Mesenchymal stem cell (in vitro differentiated cells and primary cell): ENCODE data around the gene ANKRD12.
A peak's percentile ranks its signal among the peaks of the same experiment; 100 is the strongest.

Experiments used
- DNase-seq: peaks from one replicate; pipeline ENCODE4 v3.0.0-alpha.2; 2013
- H2AFZ ChIP-seq: one replicate; pipeline ENCODE4 v1.6.1; 2013; ENCODE audit warnings: low read depth, mild to moderate bottlenecking, control low read depth, inconsistent platforms, low read length, moderate library complexity
- H2AK5ac ChIP-seq: 2 replicates; pipeline ENCODE4 v1.6.1; 2013; ENCODE audit warnings: low read length, moderate library complexity, mild to moderate bottlenecking, inconsistent platforms; ENCODE audit not compliant: severe bottlenecking
- H2BK120ac ChIP-seq: one replicate; pipeline ENCODE4 v1.6.1; 2013; ENCODE audit warnings: low read depth, mild to moderate bottlenecking, inconsistent platforms, low read length, moderate library complexity
- H2BK12ac ChIP-seq, 2 experiments: one replicate each; pipeline ENCODE4 v1.6.1; 2013; ENCODE audit warnings: inconsistent platforms in 2 of 2, low read length in 2 of 2, mild to moderate bottlenecking in 2 of 2, moderate library complexity in 2 of 2, control low read depth in 1 of 2
- H2BK15ac ChIP-seq: one replicate; pipeline ENCODE4 v1.6.1; 2013; ENCODE audit warnings: mild to moderate bottlenecking, low read depth, inconsistent platforms; ENCODE audit not compliant: poor library complexity, severe bottlenecking
- H2BK5ac ChIP-seq: 2 replicates; pipeline ENCODE4 v1.6.1; 2013; ENCODE audit warnings: low read depth, mild to moderate bottlenecking, low read length, control low read depth, inconsistent platforms; ENCODE audit not compliant: poor library complexity, severe bottlenecking
- H3K14ac ChIP-seq, 2 experiments: one replicate each; pipeline ENCODE4 v1.6.1; 2013; ENCODE audit warnings: inconsistent platforms in 2 of 2, low read length in 2 of 2, control low read depth in 1 of 2, mild to moderate bottlenecking in 1 of 2, moderate library complexity in 1 of 2
- H3K18ac ChIP-seq, 2 experiments: one replicate each; pipeline ENCODE4 v1.6.1; 2013; ENCODE audit warnings: inconsistent platforms in 2 of 2, low read length in 2 of 2, control low read depth in 1 of 2, low read depth in 1 of 2, mild to moderate bottlenecking in 1 of 2
- H3K23ac ChIP-seq, 2 experiments: one replicate each; pipeline ENCODE4 v1.6.1; 2013; ENCODE audit warnings: inconsistent platforms in 2 of 2, low read length in 2 of 2, mild to moderate bottlenecking in 2 of 2, moderate library complexity in 2 of 2, control low read depth in 1 of 2
- H3K27ac ChIP-seq: 2 replicates; pipeline ENCODE4 v1.5.1; 2013; ENCODE audit warnings: mild to moderate bottlenecking, moderate library complexity, low read length, control low read depth, inconsistent platforms; ENCODE audit not compliant: poor library complexity, severe bottlenecking
- H3K27me3 ChIP-seq, 2 experiments: 2 replicates each; pipeline versions ENCODE4 v1.6.1 to v1.7.0; 2013; ENCODE audit warnings: low read length in 2 of 2, mild to moderate bottlenecking in 2 of 2, moderate library complexity in 2 of 2, control low read depth in 1 of 2, inconsistent platforms in 1 of 2; ENCODE audit not compliant: control insufficient read depth in 1 of 2, insufficient read depth in 1 of 2
- H3K36me3 ChIP-seq, 2 experiments: 2 replicates each; pipeline versions ENCODE4 v1.6.1 to v1.7.0; 2013; ENCODE audit warnings: low read length in 2 of 2, control low read depth in 1 of 2, inconsistent platforms in 1 of 2, low read depth in 1 of 2, mild to moderate bottlenecking in 1 of 2; ENCODE audit not compliant: insufficient read depth in 2 of 2, control insufficient read depth in 1 of 2
- H3K4ac ChIP-seq, 2 experiments: one replicate each; pipeline ENCODE4 v1.6.1; 2013; ENCODE audit warnings: inconsistent platforms in 2 of 2, low read length in 2 of 2, mild to moderate bottlenecking in 2 of 2, moderate library complexity in 2 of 2, control low read depth in 1 of 2, low read depth in 1 of 2
- H3K4me1 ChIP-seq: 2 replicates; pipeline ENCODE4 v1.6.1; 2013; ENCODE audit warnings: low read depth, low read length, control low read depth; ENCODE audit not compliant: control insufficient read depth, insufficient read depth
- H3K4me2 ChIP-seq: 2 replicates; pipeline ENCODE4 v1.6.1; 2013; ENCODE audit warnings: low read length, mild to moderate bottlenecking, inconsistent platforms; ENCODE audit not compliant: poor library complexity, severe bottlenecking
- H3K4me3 ChIP-seq, 2 experiments: 2 replicates each; pipeline versions ENCODE4 v1.5.1 to v1.7.0; 2013; ENCODE audit warnings: low read length in 2 of 2, mild to moderate bottlenecking in 2 of 2, control low read depth in 1 of 2, low read depth in 1 of 2; ENCODE audit not compliant: insufficient read depth in 1 of 2
- H3K79me1 ChIP-seq: replicated peaks from 2 replicates; pipeline ENCODE4 v1.6.1; 2013; ENCODE audit warnings: mild to moderate bottlenecking, control low read depth, low read length, inconsistent platforms; ENCODE audit not compliant: poor library complexity, severe bottlenecking
- H3K9ac ChIP-seq: 2 replicates; pipeline ENCODE4 v1.7.0; 2013; ENCODE audit warnings: mild to moderate bottlenecking, low read length, moderate library complexity
- H3K9me3 ChIP-seq: 2 replicates; pipeline ENCODE4 v1.7.0; 2013; ENCODE audit warnings: mild to moderate bottlenecking, low read length; ENCODE audit not compliant: control insufficient read depth
- H4K8ac ChIP-seq: one replicate; pipeline ENCODE4 v1.6.1; 2013; ENCODE audit warnings: inconsistent platforms, mild to moderate bottlenecking, low read length, moderate library complexity
- H4K91ac ChIP-seq: one replicate; pipeline ENCODE4 v1.6.1; 2013; ENCODE audit warnings: mild to moderate bottlenecking, low read length, inconsistent platforms
- WGBS: methylation state at CpG from one replicate; pipeline ENCODE4 v1.1.7; 2013; ENCODE audit warnings: mixed read lengths; 5-methylcytosine and 5-hydroxymethylcytosine counted together

Gene ANKRD12

GRCh38 chr18:9132628-9133027 lies 4.0 kb upstream of the ANKRD12 start:
- no peak overlapping the region for H3K23ac ChIP-seq
- no peak overlapping the region for H2AFZ ChIP-seq
- H2AK5ac ChIP-seq = no peak overlapping the region
- H3K4ac ChIP-seq = no peak overlapping the region
- peaks cover 8 to 79% of the 10 kb centered on the region in 2 experiments for H3K36me3 ChIP-seq
- peaks cover 3% of the 10 kb centered on the region for H3K79me1 ChIP-seq
- H3K4me3 ChIP-seq = no peak overlapping the region
- H3K27me3 ChIP-seq = no peaks in the 10 kb centered on the region
- no peak for DNase-seq
- H2BK120ac ChIP-seq = no peak overlapping the region
- H4K91ac ChIP-seq = no peak overlapping the region
- H2BK15ac ChIP-seq = no peak overlapping the region
- no peak overlapping the region for H2BK12ac ChIP-seq
- H2BK5ac ChIP-seq = no peak overlapping the region
- no peak overlapping the region for H4K8ac ChIP-seq
- no peak overlapping the region for H3K4me2 ChIP-seq
- no peak overlapping the region for H3K27ac ChIP-seq
- no peak overlapping the region for H3K14ac ChIP-seq
- peaks cover 10% of the 10 kb centered on the region for H3K4me1 ChIP-seq
- H3K9ac ChIP-seq = peak overlapping the region; percentile 40
- H3K18ac ChIP-seq = no peak overlapping the region
- no peaks in the 10 kb centered on the region for H3K9me3 ChIP-seq
- WGBS = 97% methylated on average over 4 of the region's 4 CpGs

GRCh38 chr18:9133225-9133624 lies 3.4 kb upstream of the ANKRD12 start:
- no peak overlapping the region for H2BK120ac ChIP-seq
- no peak for DNase-seq
- H3K14ac ChIP-seq = no peak overlapping the region
- peaks cover 8 to 73% of the 10 kb centered on the region in 2 experiments for H3K36me3 ChIP-seq
- H3K27ac ChIP-seq = peak overlapping the region; percentile 40
- no peak overlapping the region for H3K23ac ChIP-seq
- WGBS = no CpG with 5 or more reads among the region's 2 CpGs
- H2AFZ ChIP-seq = no peak overlapping the region
- no peaks in the 10 kb centered on the region for H3K27me3 ChIP-seq
- no peak overlapping the region for H4K8ac ChIP-seq
- peak overlapping the region; percentile 40 for H3K9ac ChIP-seq
- H3K79me1 ChIP-seq = peaks cover 3% of the 10 kb centered on the region
- H2BK12ac ChIP-seq = peak overlapping the region in 1 of 2 experiments; percentile 54
- H3K18ac ChIP-seq = no peak overlapping the region
- peaks cover 11% of the 10 kb centered on the region for H3K4me1 ChIP-seq
- H2BK5ac ChIP-seq = no peak overlapping the region
- H3K4ac ChIP-seq = no peak overlapping the region
- H3K4me3 ChIP-seq = no peak overlapping the region
- no peaks in the 10 kb centered on the region for H3K9me3 ChIP-seq
- no peak overlapping the region for H2AK5ac ChIP-seq
- H2BK15ac ChIP-seq = no peak overlapping the region
- H4K91ac ChIP-seq = no peak overlapping the region
- no peak overlapping the region for H3K4me2 ChIP-seq

GRCh38 chr18:9135081-9135911 lies 1.3 kb upstream of the ANKRD12 start:
- peak overlapping the region; percentile 44 for H2BK5ac ChIP-seq
- no peak for DNase-seq
- peak overlapping the region; percentile 78 to 86 for H3K4me3 ChIP-seq
- no peak overlapping the region for H4K91ac ChIP-seq
- no peak overlapping the region for H2AK5ac ChIP-seq
- H4K8ac ChIP-seq = no peak overlapping the region
- peak overlapping the region in 1 of 2 experiments; percentile 3 for H2BK12ac ChIP-seq
- peak overlapping the region in 1 of 2 experiments; percentile 82 for H3K4ac ChIP-seq
- 60% methylated on average over 9 of the region's 12 CpGs for WGBS
- H2BK120ac ChIP-seq = no peak overlapping the region
- H3K4me1 ChIP-seq = peaks cover 12% of the 10 kb centered on the region
- H3K9ac ChIP-seq = peak overlapping the region; percentile 91
- peak overlapping the region in 1 of 2 experiments; percentile 66 for H3K23ac ChIP-seq
- no peak overlapping the region for H3K27ac ChIP-seq
- H2BK15ac ChIP-seq = no peak overlapping the region
- peak overlapping the region; percentile 87 for H3K4me2 ChIP-seq
- H3K14ac ChIP-seq = no peak overlapping the region
- no peaks in the 10 kb centered on the region for H3K27me3 ChIP-seq
- H2AFZ ChIP-seq = peak overlapping the region; percentile 2
- H3K18ac ChIP-seq = peak overlapping the region in 1 of 2 experiments; percentile 79
- H3K79me1 ChIP-seq = no peaks in the 10 kb centered on the region
- no peaks in the 10 kb centered on the region for H3K9me3 ChIP-seq
- H3K36me3 ChIP-seq = peaks cover 4 to 52% of the 10 kb centered on the region in 2 experiments

GRCh38 chr18:9135912-9136314 lies 668 bp upstream of the ANKRD12 start:
- no peak overlapping the region for H2AK5ac ChIP-seq
- H2BK12ac ChIP-seq = peak overlapping the region in 1 of 2 experiments; percentile 3
- no peaks in the 10 kb centered on the region for H3K27me3 ChIP-seq
- H3K4ac ChIP-seq = peak overlapping the region; percentile 29 to 82
- peak overlapping the region in 1 of 2 experiments; percentile 23 for H3K14ac ChIP-seq
- peak; percentile 40 for DNase-seq
- H3K4me1 ChIP-seq = peaks cover 12% of the 10 kb centered on the region
- peak overlapping the region; percentile 16 to 79 for H3K18ac ChIP-seq
- no peaks in the 10 kb centered on the region for H3K79me1 ChIP-seq
- H3K23ac ChIP-seq = peak overlapping the region in 1 of 2 experiments; percentile 66
- H3K27ac ChIP-seq = peak overlapping the region; percentile 88
- peak overlapping the region; percentile 2 for H2AFZ ChIP-seq
- H2BK15ac ChIP-seq = no peak overlapping the region
- no peaks in the 10 kb centered on the region for H3K9me3 ChIP-seq
- peak overlapping the region; percentile 1 for H4K91ac ChIP-seq
- peak overlapping the region; percentile 93 for H4K8ac ChIP-seq
- peaks cover 4 to 47% of the 10 kb centered on the region in 2 experiments for H3K36me3 ChIP-seq
- H3K4me3 ChIP-seq = peak overlapping the region; percentile 78 to 86
- peak overlapping the region; percentile 91 for H3K9ac ChIP-seq
- H3K4me2 ChIP-seq = peak overlapping the region; percentile 87
- WGBS = 1% methylated on average over 31 of the region's 33 CpGs
- H2BK5ac ChIP-seq = no peak overlapping the region
- peak overlapping the region; percentile 68 for H2BK120ac ChIP-seq
